ENCODE results near the gene PDP2.

The PDP2 gene

DNA sequence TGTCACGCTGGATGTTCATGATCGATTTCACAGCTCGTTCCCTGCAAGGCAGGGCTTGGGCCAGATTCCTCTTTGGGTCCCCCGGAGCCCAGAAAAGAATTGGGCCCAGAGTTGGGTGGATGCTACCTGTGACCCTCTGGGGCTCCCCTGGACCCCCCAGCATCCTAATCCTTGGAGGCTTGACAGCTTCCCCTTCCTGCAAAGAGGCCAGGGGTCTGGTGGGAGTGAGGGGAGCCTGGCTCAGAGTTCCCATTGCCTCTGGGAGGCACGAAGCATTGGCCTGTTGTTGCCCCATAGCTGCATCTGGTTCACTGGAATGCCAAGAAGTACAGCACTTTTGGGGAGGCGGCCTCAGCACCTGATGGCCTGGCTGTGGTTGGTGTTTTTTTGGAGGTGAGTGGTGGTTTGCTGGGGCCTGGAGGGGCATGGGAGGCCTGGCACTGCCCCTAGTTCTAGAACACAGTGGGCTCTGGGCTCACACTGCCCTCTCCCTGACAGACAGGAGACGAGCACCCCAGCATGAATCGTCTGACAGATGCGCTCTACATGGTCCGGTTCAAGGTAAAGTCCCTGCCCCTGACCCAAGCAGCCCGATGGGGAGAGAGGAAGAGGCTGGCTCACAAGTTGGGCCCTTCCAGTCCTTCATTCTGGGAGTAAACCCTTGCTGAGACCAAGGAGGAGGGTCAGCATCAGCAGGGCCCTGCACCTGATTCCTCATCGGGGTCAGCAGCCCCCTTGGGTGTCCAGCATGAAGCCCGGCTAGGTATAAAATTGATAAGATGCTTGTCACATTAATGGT, 28.9 kb upstream of the PDP2 start:
- no peaks in the 10 kb centered on the region for H3K9me3 ChIP-seq (ENCODE audit: insufficient read depth, low read depth, low read length)
- no peaks in the 10 kb centered on the region for H3K9me2 ChIP-seq (replicated peaks; ENCODE audit: low read depth, low read length)
- TF ChIP-seq EZH2phosphoT487 (IDR thresholded peaks at IDR 0.05; ENCODE audit: borderline replicate concordance), result no peak
- TF ChIP-seq, protein P1, sequence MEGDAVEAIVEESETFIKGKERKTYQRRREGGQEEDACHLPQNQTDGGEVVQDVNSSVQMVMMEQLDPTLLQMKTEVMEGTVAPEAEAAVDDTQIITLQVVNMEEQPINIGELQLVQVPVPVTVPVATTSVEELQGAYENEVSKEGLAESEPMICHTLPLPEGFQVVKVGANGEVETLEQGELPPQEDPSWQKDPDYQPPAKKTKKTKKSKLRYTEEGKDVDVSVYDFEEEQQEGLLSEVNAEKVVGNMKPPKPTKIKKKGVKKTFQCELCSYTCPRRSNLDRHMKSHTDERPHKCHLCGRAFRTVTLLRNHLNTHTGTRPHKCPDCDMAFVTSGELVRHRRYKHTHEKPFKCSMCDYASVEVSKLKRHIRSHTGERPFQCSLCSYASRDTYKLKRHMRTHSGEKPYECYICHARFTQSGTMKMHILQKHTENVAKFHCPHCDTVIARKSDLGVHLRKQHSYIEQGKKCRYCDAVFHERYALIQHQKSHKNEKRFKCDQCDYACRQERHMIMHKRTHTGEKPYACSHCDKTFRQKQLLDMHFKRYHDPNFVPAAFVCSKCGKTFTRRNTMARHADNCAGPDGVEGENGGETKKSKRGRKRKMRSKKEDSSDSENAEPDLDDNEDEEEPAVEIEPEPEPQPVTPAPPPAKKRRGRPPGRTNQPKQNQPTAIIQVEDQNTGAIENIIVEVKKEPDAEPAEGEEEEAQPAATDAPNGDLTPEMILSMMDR (conservative IDR thresholded peaks at IDR 0.05; ENCODE audit: low read length), result no peak; the same call in 1 of the 2 replicates
- H3K4me1 ChIP-seq (ENCODE audit: insufficient read depth, low read length, poor library complexity, severe bottlenecking), result no peaks in the 10 kb centered on the region
- H3K36me3 ChIP-seq (ENCODE audit: insufficient read depth, low read length), result no peaks in the 10 kb centered on the region
- no peak overlapping the region for H3K4me2 ChIP-seq (ENCODE audit: low read depth, low read length, poor library complexity, severe bottlenecking)
- H2AFZ ChIP-seq (ENCODE audit: low read length), result no peak overlapping the region
- no peaks in the 10 kb centered on the region for H3K79me2 ChIP-seq (ENCODE audit: insufficient read depth, low read length)
- no peak overlapping the region for H3K4me3 ChIP-seq (ENCODE audit: low read length, poor library complexity, severe bottlenecking)
- H3K27me3 ChIP-seq (ENCODE audit: insufficient read depth, low read length, poor library complexity, severe bottlenecking), result no peaks in the 10 kb centered on the region
- H3K9ac ChIP-seq (ENCODE audit: low read depth, low read length, poor library complexity, severe bottlenecking), result no peak overlapping the region
- H4K20me1 ChIP-seq (ENCODE audit: insufficient read depth, low read length, poor library complexity, severe bottlenecking), result no peaks in the 10 kb centered on the region
- no peaks in the 10 kb centered on the region for H3F3A ChIP-seq (ENCODE audit: low read depth)

DNA sequence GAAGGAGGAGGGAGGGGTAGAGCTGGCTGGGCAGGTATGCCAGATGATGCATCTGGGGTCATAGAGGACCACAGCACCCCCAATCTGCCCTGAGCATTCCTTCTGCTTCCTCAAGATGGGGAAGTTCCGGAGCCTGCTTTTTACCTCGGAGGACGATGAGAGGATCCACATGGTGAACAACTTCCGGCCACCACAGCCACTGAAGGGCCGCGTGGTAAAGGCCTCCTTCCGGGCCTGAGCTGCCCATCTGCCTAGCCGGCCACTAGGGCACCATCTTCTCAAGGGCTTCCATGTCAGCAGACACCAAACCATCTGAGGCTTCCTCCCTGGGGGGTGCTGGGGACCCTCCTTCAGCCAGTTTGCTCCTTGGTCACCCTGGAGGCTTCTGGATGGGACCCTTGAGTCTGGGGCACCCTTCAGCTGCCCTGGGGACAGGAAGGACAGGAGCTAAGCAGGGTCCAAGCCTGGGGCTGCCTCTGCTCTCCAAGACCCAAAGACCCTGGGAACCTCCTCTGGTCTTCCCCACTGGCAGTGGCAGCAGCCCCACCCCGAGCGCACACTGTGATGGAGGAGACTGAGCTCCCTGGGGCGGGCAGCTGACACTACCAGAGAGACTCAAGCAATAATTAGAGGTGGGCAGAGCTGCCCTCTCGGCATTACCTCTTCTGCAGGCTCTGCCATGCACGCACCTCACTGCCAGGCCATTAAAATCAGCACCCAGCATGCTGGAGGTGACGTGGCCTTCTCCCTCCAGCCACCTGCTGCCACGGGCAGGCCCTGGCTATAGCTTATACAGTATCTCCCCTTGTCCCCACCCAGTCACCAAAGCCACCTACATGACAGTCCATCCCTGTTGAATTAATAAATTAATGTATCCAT, 26.8 kb upstream of the PDP2 start:
- Histone ChIP-seq H3K4me1 (ENCODE audit: insufficient read depth, low read length, poor library complexity, severe bottlenecking) (no peaks in the 10 kb centered on the region), H3K9me2 (replicated peaks; ENCODE audit: low read depth, low read length) (no peaks in the 10 kb centered on the region), H4K20me1 (ENCODE audit: insufficient read depth, low read length, poor library complexity, severe bottlenecking) (no peaks in the 10 kb centered on the region), H3K4me2 (ENCODE audit: low read depth, low read length, poor library complexity, severe bottlenecking) (no peak overlapping the region), H3K36me3 (ENCODE audit: insufficient read depth, low read length) (no peaks in the 10 kb centered on the region), H3K9me3 (ENCODE audit: insufficient read depth, low read depth, low read length) (no peaks in the 10 kb centered on the region), H3K9ac (ENCODE audit: low read depth, low read length, poor library complexity, severe bottlenecking) (no peak overlapping the region), H3F3A (ENCODE audit: low read depth) (no peaks in the 10 kb centered on the region), H3K4me3 (ENCODE audit: low read length, poor library complexity, severe bottlenecking) (no peak overlapping the region), H3K27me3 (ENCODE audit: insufficient read depth, low read length, poor library complexity, severe bottlenecking) (no peaks in the 10 kb centered on the region), H2AFZ (ENCODE audit: low read length) (no peak overlapping the region), H3K79me2 (ENCODE audit: insufficient read depth, low read length) (no peaks in the 10 kb centered on the region)
- TF ChIP-seq, protein P1 (conservative IDR thresholded peaks at IDR 0.05; ENCODE audit: low read length), result no peak
- no peak for TF ChIP-seq EZH2phosphoT487 (IDR thresholded peaks at IDR 0.05; ENCODE audit: borderline replicate concordance)

DNA sequence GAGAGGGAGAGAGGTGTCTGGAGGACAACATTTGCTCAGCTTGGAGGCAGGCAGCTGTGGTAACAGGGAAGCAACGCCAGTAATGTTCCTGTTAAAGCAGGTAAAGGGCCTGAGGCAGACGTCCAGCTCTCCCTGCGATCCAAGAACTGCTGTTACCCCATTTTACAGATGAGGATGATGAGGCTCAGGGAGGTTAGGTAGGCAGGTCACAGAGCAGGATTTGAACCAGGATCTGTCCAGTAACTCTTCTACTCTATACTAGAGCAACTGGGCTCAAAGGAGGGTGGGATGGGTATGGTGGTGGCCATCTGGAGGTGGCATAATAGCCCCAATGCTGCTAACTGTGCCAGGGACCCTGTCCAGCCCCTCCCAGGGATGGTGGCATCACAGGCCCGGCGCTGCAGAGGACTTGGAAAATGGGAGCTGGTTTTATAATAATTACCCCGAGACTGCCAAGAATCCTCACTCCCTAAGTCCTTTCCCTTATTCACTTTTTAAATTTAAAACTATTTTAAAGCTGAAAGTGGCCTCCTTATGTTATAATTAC, 24.1 kb upstream of the PDP2 start:
- Histone ChIP-seq H3K36me3 (ENCODE audit: insufficient read depth, low read length) (no peaks in the 10 kb centered on the region), H3K9me3 (ENCODE audit: insufficient read depth, low read depth, low read length) (no peaks in the 10 kb centered on the region), H3K4me2 (ENCODE audit: low read depth, low read length, poor library complexity, severe bottlenecking) (no peak overlapping the region), H3K79me2 (ENCODE audit: insufficient read depth, low read length) (no peaks in the 10 kb centered on the region), H3K9me2 (replicated peaks; ENCODE audit: low read depth, low read length) (no peaks in the 10 kb centered on the region), H3F3A (ENCODE audit: low read depth) (no peaks in the 10 kb centered on the region), H4K20me1 (ENCODE audit: insufficient read depth, low read length, poor library complexity, severe bottlenecking) (no peaks in the 10 kb centered on the region), H3K4me3 (ENCODE audit: low read length, poor library complexity, severe bottlenecking) (no peak overlapping the region), H3K9ac (ENCODE audit: low read depth, low read length, poor library complexity, severe bottlenecking) (no peak overlapping the region), H3K27me3 (ENCODE audit: insufficient read depth, low read length, poor library complexity, severe bottlenecking) (no peaks in the 10 kb centered on the region), H3K4me1 (ENCODE audit: insufficient read depth, low read length, poor library complexity, severe bottlenecking) (no peaks in the 10 kb centered on the region), H2AFZ (ENCODE audit: low read length) (no peak overlapping the region)
- TF ChIP-seq EZH2phosphoT487 (IDR thresholded peaks at IDR 0.05; ENCODE audit: borderline replicate concordance), result no peak
- TF ChIP-seq, protein P1 (conservative IDR thresholded peaks at IDR 0.05; ENCODE audit: low read length), result no peak

Data from Loucy (cell line).